CD14-positive monocyte (primary cell): ENCODE measurements around the gene PTPRQ. TPM values are rescaled to one million over a fixed set of nuclear protein-coding genes. Genes with fewer than 3 reads are reported as not detected.
"Not testable (repeated sequence)": the region's sequence is repeated elsewhere in the genome, so short reads cannot be mapped to it uniquely, and the experiment has no call there.

ENCODE experiments used
- DNase-seq, 3 donors: peaks; one replicate each; pipeline ENCODE4 v3.0.0-alpha.2; 2011 to 2022
- H2AFZ ChIP-seq: 2 replicates; pipeline ENCODE4 v1.6.0; 2012; ENCODE audit warnings: mild to moderate bottlenecking, low read depth, low read length, inconsistent platforms; ENCODE audit not compliant: insufficient read depth, poor library complexity, severe bottlenecking
- H3K27ac ChIP-seq, 2 donors: 1 replicate in 1 of 2; 2 replicates in 1 of 2; pipeline ENCODE4 v1.5.1; 2012 to 2013; ENCODE audit warnings: low read length in 2 of 2, control low read depth in 1 of 2, inconsistent platforms in 1 of 2, low read depth in 1 of 2, mild to moderate bottlenecking in 1 of 2
- H3K27me3 ChIP-seq, 2 donors: one replicate each; pipeline versions ENCODE4 v1.6.0 to v1.6.1; 2011 to 2013; ENCODE audit warnings: low read length in 2 of 2; ENCODE audit not compliant: control insufficient read depth in 2 of 2, insufficient read depth in 2 of 2
- H3K36me3 ChIP-seq, 2 donors: replicated peaks in 1 of 2; 1 replicate in 1 of 2; 2 replicates in 1 of 2; pipeline versions ENCODE4 v1.5.1 to v1.6.1; 2012 to 2013; ENCODE audit warnings: low read length in 2 of 2, control low read depth in 1 of 2, inconsistent platforms in 1 of 2, mild to moderate bottlenecking in 1 of 2; ENCODE audit not compliant: insufficient read depth in 2 of 2, control insufficient read depth in 1 of 2
- H3K4me1 ChIP-seq, 2 donors: 1 replicate in 1 of 2; 2 replicates in 1 of 2; pipeline versions ENCODE4 v1.5.1 to v1.6.1; 2012 to 2013; ENCODE audit warnings: low read length in 2 of 2, control low read depth in 1 of 2, inconsistent platforms in 1 of 2, mild to moderate bottlenecking in 1 of 2, moderate library complexity in 1 of 2; ENCODE audit not compliant: insufficient read depth in 2 of 2, control insufficient read depth in 1 of 2
- H3K4me2 ChIP-seq: replicated peaks from 2 replicates; pipeline ENCODE3; 2012; ENCODE audit warnings: low read length, moderate library complexity, mild to moderate bottlenecking; ENCODE audit not compliant: poor library complexity, severe bottlenecking; ENCODE audit errors: extremely low read depth
- H3K4me3 ChIP-seq, 3 experiments: fragments of 200-600 bp in 1 of 3; sonication (generic) in 1 of 3; replicated peaks in 1 of 3; 1 replicate in 2 of 3; 2 replicates in 1 of 3; pipeline ENCODE4 v1.5.1; 2011 to 2013; ENCODE audit warnings: low read length in 3 of 3, mild to moderate bottlenecking in 3 of 3, control low read depth in 2 of 3, low read depth in 2 of 3, inconsistent platforms in 1 of 3, moderate library complexity in 1 of 3
- H3K79me2 ChIP-seq: 2 replicates; pipeline ENCODE4 v1.6.0; 2012; ENCODE audit warnings: mild to moderate bottlenecking, control low read depth, inconsistent platforms, low read length, moderate library complexity; ENCODE audit not compliant: insufficient read depth
- H3K9ac ChIP-seq: 2 replicates; pipeline ENCODE4 v1.6.0; 2017; ENCODE audit warnings: low read length, mild to moderate bottlenecking; ENCODE audit not compliant: insufficient read depth, poor library complexity, severe bottlenecking
- H3K9me3 ChIP-seq, 2 donors: replicated peaks in 1 of 2; 1 replicate in 1 of 2; 2 replicates in 1 of 2; pipeline versions ENCODE4 v1.5.1 to v1.6.1; 2012 to 2013; ENCODE audit warnings: low read length in 2 of 2, control low read depth in 1 of 2; ENCODE audit not compliant: control insufficient read depth in 1 of 2, insufficient read depth in 1 of 2
- H4K20me1 ChIP-seq: 2 replicates; pipeline ENCODE4 v1.6.0; 2012; ENCODE audit warnings: mild to moderate bottlenecking, low read length, control low read depth, moderate library complexity; ENCODE audit not compliant: insufficient read depth
- H3K27ac Mint-ChIP-seq, 7 donors: one replicate each; pipeline ENCODE4 v1.8.0; 2020; ENCODE audit warnings: mild to moderate bottlenecking in 7 of 7, mixed read lengths in 7 of 7, moderate library complexity in 6 of 7, inconsistent platforms in 2 of 7
- H3K27me3 Mint-ChIP-seq, 3 donors: one replicate each; pipeline ENCODE4 v1.8.0; 2021 to 2022; ENCODE audit warnings: low read depth in 3 of 3, mild to moderate bottlenecking in 3 of 3, mixed read lengths in 3 of 3, moderate library complexity in 3 of 3, inconsistent platforms in 1 of 3
- H3K36me3 Mint-ChIP-seq, 2 donors: one replicate each; pipeline ENCODE4 v1.8.0; 2020; ENCODE audit warnings: mixed read lengths in 2 of 2, inconsistent platforms in 1 of 2, mild to moderate bottlenecking in 1 of 2
- H3K4me1 Mint-ChIP-seq: one replicate; pipeline ENCODE4 v1.8.0; 2020; ENCODE audit warnings: mild to moderate bottlenecking, mixed read lengths
- H3K4me3 Mint-ChIP-seq, 2 donors: one replicate each; pipeline ENCODE4 v1.8.0; 2020; ENCODE audit warnings: mild to moderate bottlenecking in 2 of 2, mixed read lengths in 2 of 2, moderate library complexity in 1 of 2
- H3K9me3 Mint-ChIP-seq, 7 donors: one replicate each; pipeline ENCODE4 v1.8.0; 2020 to 2022; ENCODE audit warnings: mixed read lengths in 7 of 7, mild to moderate bottlenecking in 6 of 7, moderate library complexity in 6 of 7, inconsistent platforms in 2 of 7
- CTCF ChIP-seq: fragments of 200-600 bp; IDR thresholded peaks from one replicate; pipeline ENCODE4 v1.8.0; 2022; ENCODE audit warnings: antibody characterized with exemption, mild to moderate bottlenecking
- WGBS: methylation state at CpG from one replicate; pipeline ENCODE4 v1.1.5; 2013; ENCODE audit warnings: missing lambda C conversion rate; ENCODE audit not compliant: insufficient coverage; 5-methylcytosine and 5-hydroxymethylcytosine counted together
- intact Hi-C, 2 donors: fragments of 100-400 bp; cut with micrococcal nuclease; formaldehyde crosslinking; loops; one replicate each; pipeline versions ENCODE4 v1.15.0 to v1.15.1; 2023
- polyA plus RNA-seq, 3 donors: library from polyadenylated mRNA; depleted of rRNA in 1 of 3; unstranded in 2 of 3; stranded (reverse) in 1 of 3; fragments of 300-500 nt in 2 of 3; fragments of >200 nt in 1 of 3; fragmentation: Illumina TruSeq in 2 of 3; gene quantifications; 1 replicate in 2 of 3; 2 replicates in 1 of 3; pipeline ENCODE4 v1.2.3, GENCODE V29; 2012 to 2021

The PTPRQ gene
- polyA plus RNA-seq, 3 donors: not detected

GRCh38 chr12:80456513-80456912, 12.5 kb downstream of the PTPRQ start:
- Histone ChIP-seq H3K36me3 (no peaks in the 10 kb centered on the region), H3K79me2 (no peaks in the 10 kb centered on the region), H3K27ac (no peak overlapping the region), H4K20me1 (no peaks in the 10 kb centered on the region), H3K9ac (no peak overlapping the region), H3K4me3 (no peak overlapping the region), H3K4me2 (no peak overlapping the region), H3K4me1 (no peaks in the 10 kb centered on the region), H3K27me3 (no peaks in the 10 kb centered on the region), H2AFZ (no peak overlapping the region), H3K9me3 (peaks cover 0 to 4% of the 10 kb centered on the region in 2 donors)
- Mint-ChIP-seq H3K4me3 (no peak overlapping the region), H3K9me3 (peaks cover 0 to 7% (median 2%) of the 10 kb centered on the region in 7 donors), H3K27me3 (no peaks in the 10 kb centered on the region), H3K36me3 (no peaks in the 10 kb centered on the region), H3K4me1 (no peaks in the 10 kb centered on the region), H3K27ac (no peak overlapping the region)
- WGBS: no CpG with 5 or more reads among the region's 1 CpG
- DNase-seq: no peak
- intact Hi-C loops: no loop called here
- TF ChIP-seq CTCF: no peak

- H3K9me3 ChIP-seq: no peaks in the 10 kb centered on the region
- H3K27me3 Mint-ChIP-seq: no peaks in the 10 kb centered on the region
- intact Hi-C loops: no loop called here
- H3K9me3 Mint-ChIP-seq: peaks cover 2 to 9% (median 5%) of the 10 kb centered on the region in 7 donors
- no peaks in the 10 kb centered on the region for H3K36me3 Mint-ChIP-seq
- no peak overlapping the region for H3K27ac Mint-ChIP-seq
- H3K4me3 Mint-ChIP-seq: no peak overlapping the region
- no peak overlapping the region for H3K9ac ChIP-seq
- H3K4me2 ChIP-seq: no peak overlapping the region
- H3K79me2 ChIP-seq: no peaks in the 10 kb centered on the region
- H3K27me3 ChIP-seq: no peaks in the 10 kb centered on the region
- no peak overlapping the region for H2AFZ ChIP-seq
- no peaks in the 10 kb centered on the region for H3K4me1 Mint-ChIP-seq
- H3K4me3 ChIP-seq: no peak overlapping the region
- no peak for TF ChIP-seq CTCF
- no peak overlapping the region for H3K27ac ChIP-seq
- WGBS: 100% methylated on average over 1 of the region's 4 CpGs
- no peaks in the 10 kb centered on the region for H3K36me3 ChIP-seq
- DNase-seq: no peak
- no peaks in the 10 kb centered on the region for H4K20me1 ChIP-seq
- no peaks in the 10 kb centered on the region for H3K4me1 ChIP-seq
Measured at GRCh38 chr12:80460972-80461371, 16.9 kb downstream of the PTPRQ start.

GRCh38 chr12:80461851-80462250, 17.8 kb downstream of the PTPRQ start:
- H2AFZ ChIP-seq, H3K27ac Mint-ChIP-seq, H3K27me3 Mint-ChIP-seq, H3K4me3 Mint-ChIP-seq, H3K36me3 Mint-ChIP-seq, H3K4me1 Mint-ChIP-seq, DNase-seq, intact Hi-C loops, H3K9me3 ChIP-seq, H3K27ac ChIP-seq, H3K9me3 Mint-ChIP-seq, H3K4me2 ChIP-seq, H4K20me1 ChIP-seq, H3K79me2 ChIP-seq, H3K27me3 ChIP-seq, H3K4me3 ChIP-seq, H3K4me1 ChIP-seq, H3K36me3 ChIP-seq, H3K9ac ChIP-seq: not testable (repeated sequence)
- WGBS: 74% methylated on average over 5 of the region's 18 CpGs
